ENCODE measurements around the gene SLCO2A1.

GRCh38 chr3:133914839-133915600 is 114.7 kb downstream of the SLCO2A1 start:
- TF ChIP-seq CTCF (conservative IDR thresholded peaks at IDR 0.05 in 1 of 2, IDR thresholded peaks at IDR 0.05 in 1 of 2; ENCODE audit: low read depth in 1 of 2, low read length in 2 of 2), result no peak
- TF ChIP-seq EZH2 (IDR thresholded peaks at IDR 0.05; ENCODE audit: low read length, missing control alignments), result no peak

All from fibroblast of lung (primary cell).